ENCODE measurements around the gene HSF4.

HSF4 gene

DNA sequence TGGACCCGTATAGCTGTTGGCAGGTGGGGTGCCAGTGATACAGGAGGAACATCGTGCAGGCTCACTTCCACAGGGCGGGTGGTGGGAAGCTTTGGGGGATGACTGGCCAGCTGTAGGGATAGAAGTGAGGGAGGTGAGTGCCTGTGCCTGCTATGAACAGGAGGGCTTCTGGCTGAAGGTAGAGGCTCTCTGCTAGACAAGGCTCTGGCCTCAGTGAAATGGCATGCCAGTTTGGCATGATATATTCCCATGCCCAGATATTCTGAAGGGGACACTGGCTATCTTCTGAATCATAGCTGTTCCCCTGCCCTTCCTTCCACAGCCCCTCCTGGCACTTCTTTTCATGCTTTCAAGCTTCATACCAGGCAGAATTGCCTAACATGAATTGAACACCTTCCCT lies 35.7 kb upstream of the HSF4 start (continued):
- TF ChIP-seq KLF10 (tag by site-specific recombination; IDR thresholded peaks at IDR 0.05) (no peak), ZNF404 (tag by site-specific recombination; IDR thresholded peaks at IDR 0.05) (no peak), ZNF221 (tag by site-specific recombination; IDR thresholded peaks at IDR 0.05; ENCODE audit: borderline replicate concordance) (no peak), ZNF514 (tag by site-specific recombination; IDR thresholded peaks at IDR 0.05) (no peak), ZFHX2 (tag by site-specific recombination; conservative IDR thresholded peaks at IDR 0.05) (no peak)
- TF ChIP-seq, protein P1, sequence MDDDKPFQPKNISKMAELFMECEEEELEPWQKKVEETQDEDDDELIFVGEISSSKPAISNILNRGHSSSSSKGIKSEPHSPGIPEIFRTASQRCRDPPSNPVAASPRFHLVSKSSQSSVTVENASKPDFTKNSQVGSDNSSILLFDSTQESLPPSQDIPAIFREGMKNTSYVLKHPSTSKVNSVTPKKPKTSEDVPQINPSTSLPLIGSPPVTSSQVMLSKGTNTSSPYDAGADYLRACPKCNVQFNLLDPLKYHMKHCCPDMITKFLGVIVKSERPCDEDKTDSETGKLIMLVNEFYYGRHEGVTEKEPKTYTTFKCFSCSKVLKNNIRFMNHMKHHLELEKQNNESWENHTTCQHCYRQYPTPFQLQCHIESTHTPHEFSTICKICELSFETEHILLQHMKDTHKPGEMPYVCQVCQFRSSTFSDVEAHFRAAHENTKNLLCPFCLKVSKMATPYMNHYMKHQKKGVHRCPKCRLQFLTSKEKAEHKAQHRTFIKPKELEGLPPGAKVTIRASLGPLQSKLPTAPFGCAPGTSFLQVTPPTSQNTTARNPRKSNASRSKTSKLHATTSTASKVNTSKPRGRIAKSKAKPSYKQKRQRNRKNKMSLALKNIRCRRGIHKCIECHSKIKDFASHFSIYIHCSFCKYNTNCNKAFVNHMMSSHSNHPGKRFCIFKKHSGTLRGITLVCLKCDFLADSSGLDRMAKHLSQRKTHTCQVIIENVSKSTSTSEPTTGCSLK (tag by site-specific recombination; IDR thresholded peaks at IDR 0.05): no peak
- TF ChIP-seq, protein P2, sequence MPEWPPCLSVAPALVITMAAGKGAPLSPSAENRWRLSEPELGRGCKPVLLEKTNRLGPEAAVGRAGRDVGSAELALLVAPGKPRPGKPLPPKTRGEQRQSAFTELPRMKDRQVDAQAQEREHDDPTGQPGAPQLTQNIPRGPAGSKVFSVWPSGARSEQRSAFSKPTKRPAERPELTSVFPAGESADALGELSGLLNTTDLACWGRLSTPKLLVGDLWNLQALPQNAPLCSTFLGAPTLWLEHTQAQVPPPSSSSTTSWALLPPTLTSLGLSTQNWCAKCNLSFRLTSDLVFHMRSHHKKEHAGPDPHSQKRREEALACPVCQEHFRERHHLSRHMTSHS (tag by site-specific recombination; IDR thresholded peaks at IDR 0.05): no peak
- TF ChIP-seq, protein P3, sequence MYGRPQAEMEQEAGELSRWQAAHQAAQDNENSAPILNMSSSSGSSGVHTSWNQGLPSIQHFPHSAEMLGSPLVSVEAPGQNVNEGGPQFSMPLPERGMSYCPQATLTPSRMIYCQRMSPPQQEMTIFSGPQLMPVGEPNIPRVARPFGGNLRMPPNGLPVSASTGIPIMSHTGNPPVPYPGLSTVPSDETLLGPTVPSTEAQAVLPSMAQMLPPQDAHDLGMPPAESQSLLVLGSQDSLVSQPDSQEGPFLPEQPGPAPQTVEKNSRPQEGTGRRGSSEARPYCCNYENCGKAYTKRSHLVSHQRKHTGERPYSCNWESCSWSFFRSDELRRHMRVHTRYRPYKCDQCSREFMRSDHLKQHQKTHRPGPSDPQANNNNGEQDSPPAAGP (tag by site-specific recombination; IDR thresholded peaks at IDR 0.05): no peak

DNA sequence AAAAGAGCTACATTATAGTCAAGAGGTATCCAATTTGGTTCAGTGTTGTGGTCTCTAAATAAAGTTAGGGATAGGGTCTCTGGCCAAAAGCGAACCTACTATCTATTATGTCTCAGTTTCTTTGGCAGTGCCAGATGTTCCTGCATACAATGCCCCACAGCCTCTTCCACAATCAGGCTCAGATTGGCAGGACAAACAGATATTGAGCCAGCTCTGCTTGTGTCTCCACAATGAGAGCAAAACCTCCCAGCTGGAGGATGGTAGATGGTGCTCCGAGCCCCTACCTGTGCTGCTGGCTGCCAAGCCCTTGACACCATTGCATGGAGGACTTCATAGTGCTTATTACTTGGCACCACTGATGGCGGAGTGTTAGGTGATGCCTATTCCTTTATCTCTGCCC lies 35.1 kb upstream of the HSF4 start:
- TF ChIP-seq ZNF112 (tag by site-specific recombination; IDR thresholded peaks at IDR 0.05): no peak
- TF ChIP-seq, protein P4, sequence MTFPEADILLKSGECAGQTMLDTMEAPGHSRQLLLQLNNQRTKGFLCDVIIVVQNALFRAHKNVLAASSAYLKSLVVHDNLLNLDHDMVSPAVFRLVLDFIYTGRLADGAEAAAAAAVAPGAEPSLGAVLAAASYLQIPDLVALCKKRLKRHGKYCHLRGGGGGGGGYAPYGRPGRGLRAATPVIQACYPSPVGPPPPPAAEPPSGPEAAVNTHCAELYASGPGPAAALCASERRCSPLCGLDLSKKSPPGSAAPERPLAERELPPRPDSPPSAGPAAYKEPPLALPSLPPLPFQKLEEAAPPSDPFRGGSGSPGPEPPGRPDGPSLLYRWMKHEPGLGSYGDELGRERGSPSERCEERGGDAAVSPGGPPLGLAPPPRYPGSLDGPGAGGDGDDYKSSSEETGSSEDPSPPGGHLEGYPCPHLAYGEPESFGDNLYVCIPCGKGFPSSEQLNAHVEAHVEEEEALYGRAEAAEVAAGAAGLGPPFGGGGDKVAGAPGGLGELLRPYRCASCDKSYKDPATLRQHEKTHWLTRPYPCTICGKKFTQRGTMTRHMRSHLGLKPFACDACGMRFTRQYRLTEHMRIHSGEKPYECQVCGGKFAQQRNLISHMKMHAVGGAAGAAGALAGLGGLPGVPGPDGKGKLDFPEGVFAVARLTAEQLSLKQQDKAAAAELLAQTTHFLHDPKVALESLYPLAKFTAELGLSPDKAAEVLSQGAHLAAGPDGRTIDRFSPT (tag by site-specific recombination; IDR thresholded peaks at IDR 0.05): no peak
- TF ChIP-seq ZXDB (tag by site-specific recombination; IDR thresholded peaks at IDR 0.05): no peak
- TF ChIP-seq ZNF37A (tag by site-specific recombination; IDR thresholded peaks at IDR 0.05): no peak
- no peak for TF ChIP-seq ZNF596 (tag by site-specific recombination; IDR thresholded peaks at IDR 0.05)
- no peak for TF ChIP-seq ZBTB48 (tag by site-specific recombination; IDR thresholded peaks at IDR 0.05)
- no peak for TF ChIP-seq ZNF585B (tag by site-specific recombination; IDR thresholded peaks at IDR 0.05)
- TF ChIP-seq ZNF211 (tag by site-specific recombination; IDR thresholded peaks at IDR 0.05; ENCODE audit: low read depth): no peak
- Histone ChIP-seq H3K27ac (ENCODE audit: extremely low read depth, low read depth, low read length) (no peak overlapping the region), H3K9me3 (ENCODE audit: control insufficient read depth, insufficient read depth, low read depth, low read length) (no peaks in the 10 kb centered on the region), H3K4me1 (ENCODE audit: control insufficient read depth, insufficient read depth, low read length) (no peaks in the 10 kb centered on the region), H3K36me3 (ENCODE audit: control insufficient read depth in 2 of 2, insufficient read depth in 1 of 2, low read length in 2 of 2) (peaks cover 0 to 74% of the 10 kb centered on the region in 2 experiments; a peak in 2 of 3 replicates), H3K4me3 (ENCODE audit: low read depth, low read length) (no peak overlapping the region)
- POLR2A ChIA-PET: interaction anchor here (1.0 kb wide), 1 partner anchor 155 kb away, joined by 3 read pairs; no protein-coding TSS in a partner anchor
- CTCF ChIA-PET: interaction anchor here (1.1 to 1.8 kb wide), 3 partner anchors 26 to 69 kb away, joined by 4 to 7 read pairs (median 5); no protein-coding TSS in a partner anchor

DNA sequence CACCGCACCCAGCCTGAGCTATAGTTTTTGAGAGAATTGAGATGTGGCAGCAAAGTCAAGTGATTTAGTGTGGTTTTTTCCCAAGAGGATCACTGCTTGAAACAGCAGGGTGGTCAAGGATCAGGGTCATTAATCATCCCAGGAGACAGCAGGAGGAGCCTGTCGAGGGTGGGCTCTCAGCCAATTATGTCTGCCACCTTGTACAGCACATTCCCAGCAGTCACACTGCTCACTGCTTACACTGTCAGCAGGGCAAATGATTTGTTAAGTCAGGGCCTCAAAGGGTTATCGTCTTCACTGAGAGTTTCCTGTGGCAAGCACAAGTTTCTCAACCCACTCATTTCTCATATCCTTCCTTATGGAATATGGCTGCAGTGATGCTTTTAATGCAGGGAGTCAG lies 26.9 kb upstream of the HSF4 start:
- CTCF ChIA-PET: interaction anchor here (0.6 to 1.5 kb wide), 5 partner anchors 12 to 417 kb away, joined by 3 to 7 read pairs (median 5); no protein-coding TSS in a partner anchor
- H3K36me3 ChIP-seq (ENCODE audit: control insufficient read depth in 2 of 2, insufficient read depth in 1 of 2, low read length in 2 of 2): peaks cover 20 to 91% of the 10 kb centered on the region in 2 experiments; a peak in 2 of 3 replicates

More for the DNA sequence above, 26.9 kb upstream of the HSF4 start:
- Histone ChIP-seq H3K4me3 (ENCODE audit: low read depth, low read length) (no peak overlapping the region), H3K9me3 (ENCODE audit: control insufficient read depth, insufficient read depth, low read depth, low read length) (no peaks in the 10 kb centered on the region), H3K4me1 (ENCODE audit: control insufficient read depth, insufficient read depth, low read length) (no peaks in the 10 kb centered on the region; the same call in 1 of the 2 replicates), H3K27ac (ENCODE audit: extremely low read depth, low read depth, low read length) (no peak overlapping the region)
- TF ChIP-seq ZIC2 (tag by site-specific recombination; IDR thresholded peaks at IDR 0.05) (peak; percentile 22; the same call in 1 of the 2 replicates), ZNF561 (tag by site-specific recombination; IDR thresholded peaks at IDR 0.05; ENCODE audit: borderline replicate concordance) (no peak)
- POLR2A ChIA-PET: interaction anchor here (0.8 kb wide), 1 partner anchor 118 kb away, joined by 4 read pairs; no protein-coding TSS in a partner anchor
